H1 (cell line): ENCODE measurements around the gene DNM1L. TPM values are rescaled to one million over a fixed set of nuclear protein-coding genes. Genes with fewer than 3 reads are reported as not detected.

Experiments
- BRCA1 ChIP-seq: IDR thresholded peaks from 2 replicates; pipeline ENCODE4 v1.6.1; 2012; ENCODE audit warnings: low read depth, low read length, improper control_type of control experiment
- EP300 ChIP-seq, 2 experiments: IDR thresholded peaks; 1 replicate in 1 of 2; 2 replicates in 1 of 2; pipeline ENCODE4 v1.6.1; 2011 to 2012; ENCODE audit warnings: low read depth in 2 of 2, low read length in 2 of 2, mild to moderate bottlenecking in 2 of 2, borderline replicate concordance in 1 of 2, inconsistent platforms in 1 of 2, moderate library complexity in 1 of 2
- JUN ChIP-seq: IDR thresholded peaks from 2 replicates; pipeline ENCODE4 v1.6.1; 2011; ENCODE audit warnings: low read depth, mild to moderate bottlenecking, improper control_type of control experiment, low read length
- PHF8 ChIP-seq: fragments of 200-600 bp; sonication (generic); conservative IDR thresholded peaks from 2 replicates; pipeline ENCODE4 v1.7.1; 2012; ENCODE audit warnings: low read depth, mild to moderate bottlenecking, inconsistent platforms, low read length, moderate library complexity
- SIN3A ChIP-seq, 2 experiments: IDR thresholded peaks in 1 of 2; conservative IDR thresholded peaks in 1 of 2; 2 replicates each; pipeline ENCODE4 v1.6.1; 2011 to 2012; ENCODE audit warnings: low read length in 2 of 2, improper control_type of control experiment in 1 of 2, low read depth in 1 of 2, mild to moderate bottlenecking in 1 of 2
- SIX5 ChIP-seq: IDR thresholded peaks from 2 replicates; pipeline ENCODE4 v1.6.1; 2011; ENCODE audit warnings: mild to moderate bottlenecking, low read depth, low read length
- SUZ12 ChIP-seq: fragments of 200-600 bp; sonication (generic); IDR thresholded peaks from 2 replicates; pipeline ENCODE4 v1.6.1; 2012; ENCODE audit warnings: mild to moderate bottlenecking, inconsistent platforms, low read length, moderate library complexity, mixed read lengths
- polyA plus RNA-seq, 7 experiments: library from polyadenylated mRNA; depleted of rRNA in 3 of 7; stranded (reverse) in 5 of 7; unstranded in 2 of 7; fragments of >200 nt in 5 of 7; fragments of 200-250 nt in 2 of 7; gene quantifications; 1 replicate in 5 of 7; 2 replicates in 1 of 7; 4 replicates in 1 of 7; pipeline versions ENCODE4 v1.2.1 to v1.2.3, GENCODE V29; 2011 to 2013; ENCODE audit warnings: missing spikeins in 2 of 7, mixed read lengths in 2 of 7
- total RNA-seq: library from RNA; stranded (reverse); fragmentation: NEBNext Ultra II Directional; extraction: Animal tissue kit (Norgen Biotek cat#: 25700); gene quantifications from 2 replicates; pipeline ENCODE4 v1.2.1, GENCODE V29; 2021

DNM1L gene
- total and polyA plus RNA-seq, 2 of the 8 experiments (the other 6 are each of a cell fraction or from before 2014, with no cell fraction given) = 23.7 to 93.9 TPM

GRCh38 chr12:32773691-32774090 is 94.6 kb downstream of the DNM1L start (continued):
- TF ChIP-seq JUN (no peak), SUZ12 (no peak), PHF8 (no peak), SIX5 (no peak), SIN3A (conservative IDR thresholded peaks at IDR 0.05 in 1 of 2, IDR thresholded peaks at IDR 0.05 in 1 of 2; ENCODE audit: low read depth in 1 of 2, low read length in 2 of 2) (no peak), EP300 (IDR thresholded peaks at IDR 0.05; ENCODE audit: borderline replicate concordance in 1 of 2, low read depth in 2 of 2, low read length in 2 of 2) (no peak), BRCA1 (no peak)
